H1 (cell line): ENCODE measurements around the gene KLHDC10. TPM values are rescaled to one million over a fixed set of nuclear protein-coding genes. Genes with fewer than 3 reads are reported as not detected.

ENCODE experiments used
- CTCF ChIA-PET: fragments of 300-600 bp; sonication (Branson Sonifier 250); formaldehyde crosslinking; loops from one replicate; lab custom pipeline; 2021; ENCODE audit not compliant: partially characterized antibody; lab: Charles Lee
- POLR2A ChIA-PET: fragments of 300-600 bp; sonication (Branson Sonifier 250); formaldehyde crosslinking; loops from one replicate; lab custom pipeline; 2021; ENCODE audit warnings: inconsistent platforms; ENCODE audit not compliant: partially characterized antibody; lab: Charles Lee
- DNase-seq, 2 experiments: peaks; one replicate each; pipeline versions ENCODE4 v3.0.0 to v3.0.0-alpha.2; 2010 to 2022; ENCODE audit warnings: low spot score in 2 of 2, low read depth in 1 of 2, mixed read lengths in 1 of 2
- FAIRE-seq: peaks from 2 replicates; lab custom pipeline; 2011; peaks lifted over from hg19 to GRCh38; lab: Jason Lieb, UNC
- H2AFZ ChIP-seq: 2 replicates; pipeline ENCODE4 v1.8.1; 2012; ENCODE audit warnings: low read length, inconsistent platforms
- H2AK5ac ChIP-seq: 2 replicates; pipeline ENCODE4 v1.6.1; 2013; ENCODE audit warnings: low read depth, low read length
- H2BK120ac ChIP-seq: replicated peaks from 2 replicates; pipeline ENCODE3; 2013; ENCODE audit warnings: low read depth, low read length, inconsistent platforms
- H2BK12ac ChIP-seq: 2 replicates; pipeline ENCODE4 v1.6.1; 2013; ENCODE audit warnings: low read depth, low read length
- H2BK15ac ChIP-seq: 2 replicates; pipeline ENCODE4 v1.6.1; 2013; ENCODE audit warnings: low read length
- H2BK20ac ChIP-seq: 2 replicates; pipeline ENCODE4 v1.6.1; 2013; ENCODE audit warnings: low read length
- H2BK5ac ChIP-seq: 2 replicates; pipeline ENCODE4 v1.6.1; 2013; ENCODE audit warnings: low read depth, low read length
- H3K14ac ChIP-seq: 2 replicates; pipeline ENCODE4 v1.6.1; 2013; ENCODE audit warnings: inconsistent platforms; ENCODE audit not compliant: insufficient read length
- H3K18ac ChIP-seq: 2 replicates; pipeline ENCODE4 v1.6.1; 2013; ENCODE audit warnings: low read length; ENCODE audit errors: extremely low read depth
- H3K23ac ChIP-seq: 2 replicates; pipeline ENCODE4 v1.6.1; 2013; ENCODE audit warnings: inconsistent platforms; ENCODE audit not compliant: insufficient read length
- H3K23me2 ChIP-seq: 2 replicates; pipeline ENCODE4 v1.6.1; 2013; ENCODE audit warnings: low read depth, low read length
- H3K27ac ChIP-seq: 2 replicates; pipeline ENCODE4 v1.6.1; 2011; ENCODE audit warnings: low read depth, low read length, inconsistent platforms
- H3K27me3 ChIP-seq, 4 experiments: replicated peaks in 1 of 4; 1 replicate in 1 of 4; 2 replicates in 3 of 4; pipeline versions ENCODE4 v1.6.1 to v1.8.1; 2011 to 2013; ENCODE audit warnings: low read length in 3 of 4, mild to moderate bottlenecking in 3 of 4, inconsistent platforms in 2 of 4, mixed read lengths in 2 of 4, moderate library complexity in 1 of 4; ENCODE audit not compliant: control insufficient read depth in 3 of 4, insufficient read depth in 3 of 4; ENCODE audit errors: extremely low read depth in 1 of 4
- H3K36me3 ChIP-seq, 4 experiments: 2 replicates each; pipeline versions ENCODE4 v1.6.1 to v1.8.1; 2011 to 2013; ENCODE audit warnings: mild to moderate bottlenecking in 4 of 4, low read length in 3 of 4, moderate library complexity in 2 of 4, control low read depth in 1 of 4, inconsistent platforms in 1 of 4; ENCODE audit not compliant: insufficient read depth in 4 of 4, control insufficient read depth in 2 of 4
- H3K4ac ChIP-seq: replicated peaks from 2 replicates; pipeline ENCODE3; 2013; ENCODE audit warnings: low read length, low read depth, mixed read lengths, inconsistent platforms; ENCODE audit not compliant: insufficient read length
- H3K4me1 ChIP-seq, 4 experiments: replicated peaks in 1 of 4; 1 replicate in 1 of 4; 2 replicates in 3 of 4; pipeline versions ENCODE4 v1.6.1 to v1.8.1; 2011 to 2013; ENCODE audit warnings: low read length in 3 of 4, inconsistent platforms in 2 of 4, mixed read lengths in 1 of 4; ENCODE audit not compliant: insufficient read depth in 4 of 4, control insufficient read depth in 3 of 4
- H3K4me2 ChIP-seq, 2 experiments: 2 replicates each; pipeline versions ENCODE4 v1.6.1 to v1.8.1; 2011 to 2013; ENCODE audit warnings: low read depth in 2 of 2, low read length in 2 of 2, control low read depth in 1 of 2, inconsistent platforms in 1 of 2, mild to moderate bottlenecking in 1 of 2; ENCODE audit not compliant: insufficient read depth in 1 of 2
- H3K4me3 ChIP-seq, 4 experiments: fragments of 200-600, 300-600 bp in 1 of 4; sonication (generic), shearing (Covaris generic), sonication (Bioruptor Twin) in 1 of 4; 2 replicates each; pipeline versions ENCODE4 v1.5.1 to v1.8.1; 2011 to 2016; ENCODE audit warnings: low read length in 4 of 4, low read depth in 3 of 4, control low read depth in 2 of 4, inconsistent platforms in 2 of 4, mild to moderate bottlenecking in 2 of 4, mixed read lengths in 1 of 4, moderate library complexity in 1 of 4; ENCODE audit not compliant: insufficient read depth in 2 of 4; ENCODE audit errors: extremely low read depth in 1 of 4
- H3K56ac ChIP-seq: replicated peaks from 2 replicates; pipeline ENCODE3; 2013; ENCODE audit warnings: low read depth, mild to moderate bottlenecking, mixed read lengths, low read length, inconsistent platforms; ENCODE audit not compliant: insufficient read length
- H3K79me1 ChIP-seq: 2 replicates; pipeline ENCODE4 v1.6.1; 2013; ENCODE audit warnings: low read depth, low read length, control low read depth
- H3K79me2 ChIP-seq, 2 experiments: 2 replicates each; pipeline versions ENCODE4 v1.6.1 to v1.8.1; 2012 to 2013; ENCODE audit warnings: low read length in 2 of 2, mild to moderate bottlenecking in 2 of 2, inconsistent platforms in 1 of 2; ENCODE audit not compliant: insufficient read depth in 2 of 2, control insufficient read depth in 1 of 2
- H3K9ac ChIP-seq, 4 experiments: replicated peaks in 1 of 4; 1 replicate in 1 of 4; 2 replicates in 3 of 4; pipeline versions ENCODE4 v1.6.1 to v1.8.1; 2011 to 2013; ENCODE audit warnings: low read depth in 3 of 4, low read length in 3 of 4, control low read depth in 2 of 4, mild to moderate bottlenecking in 2 of 4, moderate library complexity in 2 of 4, inconsistent platforms in 1 of 4; ENCODE audit errors: extremely low read depth in 1 of 4
- H3K9me3 ChIP-seq, 2 experiments: 2 replicates each; pipeline versions ENCODE4 v1.6.1 to v1.8.1; 2012 to 2013; ENCODE audit warnings: mild to moderate bottlenecking in 2 of 2, moderate library complexity in 2 of 2, control low read depth in 1 of 2, inconsistent platforms in 1 of 2, low read depth in 1 of 2, low read length in 1 of 2, mixed read lengths in 1 of 2; ENCODE audit not compliant: insufficient read depth in 2 of 2
- H4K20me1 ChIP-seq, 2 experiments: replicated peaks in 1 of 2; 2 replicates each; pipeline versions ENCODE3 to v1.8.1; 2011 to 2013; ENCODE audit warnings: inconsistent platforms in 2 of 2, low read length in 2 of 2, mild to moderate bottlenecking in 1 of 2; ENCODE audit not compliant: insufficient read depth in 2 of 2, control insufficient read depth in 1 of 2
- H4K5ac ChIP-seq: 2 replicates; pipeline ENCODE4 v1.6.1; 2013; ENCODE audit warnings: low read length, low read depth, mixed read lengths, inconsistent platforms; ENCODE audit not compliant: insufficient read length
- H4K8ac ChIP-seq: 2 replicates; pipeline ENCODE4 v1.8.0; 2013; ENCODE audit warnings: mild to moderate bottlenecking, moderate library complexity, low read length, inconsistent platforms; ENCODE audit not compliant: insufficient read depth; ENCODE audit errors: extremely low read depth
- H4K91ac ChIP-seq: replicated peaks from 2 replicates; pipeline ENCODE3; 2013; ENCODE audit warnings: low read length, mixed read lengths, inconsistent platforms; ENCODE audit not compliant: insufficient read length
- BCL11A ChIP-seq, 2 experiments: IDR thresholded peaks; one replicate each; pipeline ENCODE4 v1.6.1; 2011; ENCODE audit warnings: low read depth in 2 of 2, low read length in 2 of 2, mild to moderate bottlenecking in 2 of 2
- WGBS, 2 experiments: shearing (Covaris generic) in 1 of 2; methylation state at CpG; one replicate each; pipeline versions ENCODE4 v1.1.6 to v1.1.7; 2013 to 2015; ENCODE audit warnings: low lambda C conversion rate in 2 of 2, mixed read lengths in 2 of 2, inconsistent platforms in 1 of 2, low coverage in 1 of 2, missing lambda C conversion rate in 1 of 2; ENCODE audit not compliant: insufficient replicate concordance in 2 of 2, insufficient coverage in 1 of 2, insufficient read length in 1 of 2; ENCODE audit errors: extremely low coverage in 1 of 2, missing lambda C conversion rate in 1 of 2; 5-methylcytosine and 5-hydroxymethylcytosine counted together
- polyA plus RNA-seq, 7 experiments: library from polyadenylated mRNA; depleted of rRNA in 3 of 7; stranded (reverse) in 5 of 7; unstranded in 2 of 7; fragments of >200 nt in 5 of 7; fragments of 200-250 nt in 2 of 7; gene quantifications; 1 replicate in 5 of 7; 2 replicates in 1 of 7; 4 replicates in 1 of 7; pipeline versions ENCODE4 v1.2.1 to v1.2.3, GENCODE V29; 2011 to 2013; ENCODE audit warnings: missing spikeins in 2 of 7, mixed read lengths in 2 of 7
- total RNA-seq: library from RNA; stranded (reverse); fragmentation: NEBNext Ultra II Directional; extraction: Animal tissue kit (Norgen Biotek cat#: 25700); gene quantifications from 2 replicates; pipeline ENCODE4 v1.2.1, GENCODE V29; 2021

The KLHDC10 gene
- total and polyA plus RNA-seq, 2 of the 8 experiments (the other 6 are each of a cell fraction or from before 2014, with no cell fraction given), result 6.6 to 14.5 TPM

DNA sequence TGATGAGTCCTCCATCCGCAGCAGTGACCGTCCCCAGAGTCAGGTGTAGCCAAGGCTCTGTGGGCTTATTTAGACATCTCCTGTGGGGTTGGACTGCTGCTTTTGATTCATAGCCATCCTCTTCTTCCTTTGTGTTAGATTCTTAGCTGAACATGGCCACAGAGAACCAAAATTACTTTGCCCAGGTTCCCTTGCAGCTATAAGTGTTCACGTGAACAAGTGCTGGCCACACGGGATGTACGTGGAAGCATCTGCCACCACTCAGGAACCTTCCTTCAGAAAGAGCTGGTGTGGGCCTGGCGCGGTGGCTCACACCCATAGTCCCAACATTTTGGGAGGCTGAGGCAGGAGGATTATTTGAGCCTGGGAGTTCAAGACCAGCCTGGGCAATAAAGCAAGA, 85.8 kb downstream of the KLHDC10 start:
- Histone ChIP-seq H2BK20ac (no peak overlapping the region), H3K4me1 (no peaks in the 10 kb centered on the region), H2AK5ac (no peak overlapping the region), H3K27me3 (no peaks in the 10 kb centered on the region; a peak in 1 of 7 replicates), H3K18ac (no peak overlapping the region), H3K4ac (no peak overlapping the region), H4K20me1 (peaks cover 0 to 11% of the 10 kb centered on the region in 2 experiments), H3K4me2 (no peak overlapping the region), H3K27ac (no peak overlapping the region), H2BK15ac (no peak overlapping the region), H2BK120ac (no peak overlapping the region), H3K79me1 (no peaks in the 10 kb centered on the region), H4K5ac (no peak overlapping the region), H2BK5ac (no peak overlapping the region), H3K23me2 (peaks cover 12% of the 10 kb centered on the region; the same call in 1 of the 2 replicates), H3K9ac (no peak overlapping the region), H3K56ac (no peak overlapping the region), H2BK12ac (no peak overlapping the region), H3K14ac (no peak overlapping the region), H3K36me3 (no peaks in the 10 kb centered on the region; a peak in 2 of 8 replicates), H3K4me3 (no peak overlapping the region), H4K8ac (no peak overlapping the region), H4K91ac (no peak overlapping the region), H3K23ac (no peak overlapping the region), H3K9me3 (no peaks in the 10 kb centered on the region; a peak in 3 of 4 replicates), H3K79me2 (no peaks in the 10 kb centered on the region), H2AFZ (no peak overlapping the region)
- ChIA-PET POLR2A (interaction anchor here (1.3 kb wide), 1 partner anchor 15 kb away, joined by 4 read pairs; no protein-coding TSS in a partner anchor), CTCF (interaction anchor here (0.7 to 3.2 kb wide), 8 partner anchors 8 to 601 kb away, joined by 3 to 22 read pairs (median 4); no protein-coding TSS in a partner anchor)
- FAIRE-seq (no peak), DNase-seq (no peak)
- no peak for TF ChIP-seq BCL11A (IDR thresholded peaks at IDR 0.05; ENCODE audit: low read depth in 2 of 2, low read length in 2 of 2)
- WGBS, 2 experiments, result 95% methylated on average over 7 of the region's 7 CpGs; no CpG with 5 or more reads in 1 of the 2 experiments
